ENCODE results near the gene DYDC1.
"Not testable (repeated sequence)": the region's sequence is repeated elsewhere in the genome, so short reads cannot be mapped to it uniquely, and the experiment has no call there.

DYDC1 gene

GRCh38 chr10:80324086-80324485 lies 32.5 kb downstream of the DYDC1 start:
- Histone ChIP-seq H3K36me3 (ENCODE audit: control insufficient read depth, insufficient read depth, low read length) (no peaks in the 10 kb centered on the region), H3K4me3 (ENCODE audit: low read length) (no peak overlapping the region), H3K9ac (ENCODE audit: low read length) (no peak overlapping the region), H3K27ac (ENCODE audit: low read depth, low read length) (no peak overlapping the region), H3K4me1 (ENCODE audit: control insufficient read depth, insufficient read depth, low read length) (no peaks in the 10 kb centered on the region), H3K27me3 (ENCODE audit: control insufficient read depth, insufficient read depth, low read length) (no peaks in the 10 kb centered on the region)

- Histone ChIP-seq H3K4me3 (ENCODE audit: low read length) (no peak overlapping the region), H3K4me1 (ENCODE audit: control insufficient read depth, insufficient read depth, low read length) (no peaks in the 10 kb centered on the region), H3K27ac (ENCODE audit: low read depth, low read length) (no peak overlapping the region), H3K36me3 (ENCODE audit: control insufficient read depth, insufficient read depth, low read length) (no peaks in the 10 kb centered on the region), H3K9ac (ENCODE audit: low read length) (no peak overlapping the region), H3K27me3 (ENCODE audit: control insufficient read depth, insufficient read depth, low read length) (no peaks in the 10 kb centered on the region)
Observed at GRCh38 chr10:80323311-80323710, 33.2 kb downstream of the DYDC1 start.

- Histone ChIP-seq H3K36me3 (ENCODE audit: control insufficient read depth, insufficient read depth, low read length) (no peaks in the 10 kb centered on the region), H3K4me3 (ENCODE audit: low read length) (no peak overlapping the region), H3K9ac (ENCODE audit: low read length) (no peak overlapping the region), H3K27me3 (ENCODE audit: control insufficient read depth, insufficient read depth, low read length) (no peaks in the 10 kb centered on the region), H3K27ac (ENCODE audit: low read depth, low read length) (no peak overlapping the region), H3K4me1 (ENCODE audit: control insufficient read depth, insufficient read depth, low read length) (no peaks in the 10 kb centered on the region)
Observed at GRCh38 chr10:80322711-80323110, 33.8 kb downstream of the DYDC1 start.

- Histone ChIP-seq H3K4me3 (ENCODE audit: low read length) (no peak overlapping the region), H3K36me3 (ENCODE audit: control insufficient read depth, insufficient read depth, low read length) (no peaks in the 10 kb centered on the region), H3K27ac (ENCODE audit: low read depth, low read length) (no peak overlapping the region), H3K4me1 (ENCODE audit: control insufficient read depth, insufficient read depth, low read length) (no peaks in the 10 kb centered on the region), H3K9ac (ENCODE audit: low read length) (no peak overlapping the region), H3K27me3 (ENCODE audit: control insufficient read depth, insufficient read depth, low read length) (no peaks in the 10 kb centered on the region)
Observed at GRCh38 chr10:80322158-80322557, 34.4 kb downstream of the DYDC1 start.

GRCh38 chr10:80321183-80321582 lies 35.4 kb downstream of the DYDC1 start:
- Histone ChIP-seq H3K36me3 (ENCODE audit: control insufficient read depth, insufficient read depth, low read length) (no peaks in the 10 kb centered on the region), H3K27me3 (ENCODE audit: control insufficient read depth, insufficient read depth, low read length) (no peaks in the 10 kb centered on the region), H3K4me3 (ENCODE audit: low read length) (no peak overlapping the region), H3K9ac (ENCODE audit: low read length) (no peak overlapping the region), H3K27ac (ENCODE audit: low read depth, low read length) (no peak overlapping the region), H3K4me1 (ENCODE audit: control insufficient read depth, insufficient read depth, low read length) (no peaks in the 10 kb centered on the region)

GRCh38 chr10:80320377-80320776 lies 36.2 kb downstream of the DYDC1 start:
- Histone ChIP-seq H3K27ac (ENCODE audit: low read depth, low read length) (no peak overlapping the region), H3K4me1 (ENCODE audit: control insufficient read depth, insufficient read depth, low read length) (no peaks in the 10 kb centered on the region), H3K9ac (ENCODE audit: low read length) (no peak overlapping the region), H3K27me3 (ENCODE audit: control insufficient read depth, insufficient read depth, low read length) (no peaks in the 10 kb centered on the region), H3K4me3 (ENCODE audit: low read length) (no peak overlapping the region), H3K36me3 (ENCODE audit: control insufficient read depth, insufficient read depth, low read length) (no peaks in the 10 kb centered on the region)

GRCh38 chr10:80319725-80320290 lies 36.7 kb downstream of the DYDC1 start:
- Histone ChIP-seq H3K27ac (ENCODE audit: low read depth, low read length) (no peak overlapping the region), H3K4me1 (ENCODE audit: control insufficient read depth, insufficient read depth, low read length) (no peaks in the 10 kb centered on the region), H3K36me3 (ENCODE audit: control insufficient read depth, insufficient read depth, low read length) (no peaks in the 10 kb centered on the region), H3K27me3 (ENCODE audit: control insufficient read depth, insufficient read depth, low read length) (no peaks in the 10 kb centered on the region), H3K9ac (ENCODE audit: low read length) (no peak overlapping the region), H3K4me3 (ENCODE audit: low read length) (no peak overlapping the region)

GRCh38 chr10:80319318-80319717 lies 37.2 kb downstream of the DYDC1 start:
- Histone ChIP-seq H3K4me1 (ENCODE audit: control insufficient read depth, insufficient read depth, low read length) (no peaks in the 10 kb centered on the region), H3K27ac (ENCODE audit: low read depth, low read length) (no peak overlapping the region), H3K9ac (ENCODE audit: low read length) (no peak overlapping the region)

GRCh38 chr10:80318742-80319141 lies 37.8 kb downstream of the DYDC1 start:
- Histone ChIP-seq H3K4me1 (ENCODE audit: control insufficient read depth, insufficient read depth, low read length) (no peaks in the 10 kb centered on the region), H3K4me3 (ENCODE audit: low read length) (no peak overlapping the region), H3K27ac (ENCODE audit: low read depth, low read length) (no peak overlapping the region), H3K27me3 (ENCODE audit: control insufficient read depth, insufficient read depth, low read length) (no peaks in the 10 kb centered on the region), H3K9ac (ENCODE audit: low read length) (no peak overlapping the region), H3K36me3 (ENCODE audit: control insufficient read depth, insufficient read depth, low read length) (no peaks in the 10 kb centered on the region)

More at GRCh38 chr10:80319318-80319717, 37.2 kb downstream of the DYDC1 start:
- Histone ChIP-seq H3K36me3 (ENCODE audit: control insufficient read depth, insufficient read depth, low read length) (no peaks in the 10 kb centered on the region), H3K4me3 (ENCODE audit: low read length) (no peak overlapping the region), H3K27me3 (ENCODE audit: control insufficient read depth, insufficient read depth, low read length) (no peaks in the 10 kb centered on the region)

- H3K9ac ChIP-seq (ENCODE audit: low read length), result no peak overlapping the region
- H3K4me1 ChIP-seq (ENCODE audit: control insufficient read depth, insufficient read depth, low read length), result no peaks in the 10 kb centered on the region
- no peak overlapping the region for H3K27ac ChIP-seq (ENCODE audit: low read depth, low read length)
- H3K36me3 ChIP-seq (ENCODE audit: control insufficient read depth, insufficient read depth, low read length), result no peaks in the 10 kb centered on the region
- no peak overlapping the region for H3K4me3 ChIP-seq (ENCODE audit: low read length)
- H3K27me3 ChIP-seq (ENCODE audit: control insufficient read depth, insufficient read depth, low read length), result no peaks in the 10 kb centered on the region
Observed at GRCh38 chr10:80315391-80315790, 41.2 kb downstream of the DYDC1 start.

- no peaks in the 10 kb centered on the region for H3K27me3 ChIP-seq (ENCODE audit: control insufficient read depth, insufficient read depth, low read length)
- no peak overlapping the region for H3K4me3 ChIP-seq (ENCODE audit: low read length)
- no peak overlapping the region for H3K9ac ChIP-seq (ENCODE audit: low read length)
- no peaks in the 10 kb centered on the region for H3K4me1 ChIP-seq (ENCODE audit: control insufficient read depth, insufficient read depth, low read length)
- H3K36me3 ChIP-seq (ENCODE audit: control insufficient read depth, insufficient read depth, low read length), result no peaks in the 10 kb centered on the region
- no peak overlapping the region for H3K27ac ChIP-seq (ENCODE audit: low read depth, low read length)
Observed at GRCh38 chr10:80313523-80313922, 43.0 kb downstream of the DYDC1 start.

GRCh38 chr10:80305989-80306388 lies 50.6 kb downstream of the DYDC1 start:
- not testable (repeated sequence) for H3K4me3 ChIP-seq (ENCODE audit: low read length); H3K36me3 ChIP-seq (ENCODE audit: control insufficient read depth, insufficient read depth, low read length); H3K27ac ChIP-seq (ENCODE audit: low read depth, low read length); H3K27me3 ChIP-seq (ENCODE audit: control insufficient read depth, insufficient read depth, low read length); H3K4me1 ChIP-seq (ENCODE audit: control insufficient read depth, insufficient read depth, low read length); H3K9ac ChIP-seq (ENCODE audit: low read length)

GRCh38 chr10:80296942-80297341 lies 59.6 kb downstream of the DYDC1 start:
- no peaks in the 10 kb centered on the region for H3K4me1 ChIP-seq (ENCODE audit: control insufficient read depth, insufficient read depth, low read length)
- no peaks in the 10 kb centered on the region for H3K36me3 ChIP-seq (ENCODE audit: control insufficient read depth, insufficient read depth, low read length)
- no peak overlapping the region for H3K27ac ChIP-seq (ENCODE audit: low read depth, low read length)
- no peaks in the 10 kb centered on the region for H3K27me3 ChIP-seq (ENCODE audit: control insufficient read depth, insufficient read depth, low read length)
- H3K9ac ChIP-seq (ENCODE audit: low read length), result no peak overlapping the region
- H3K4me3 ChIP-seq (ENCODE audit: low read length), result no peak overlapping the region
